GM13976 (cell line): ENCODE data around the gene RNF222.
"Not testable (repeated sequence)": the region's sequence is repeated elsewhere in the genome, so short reads cannot be mapped to it uniquely, and the experiment has no call there.

Source experiments
- DNase-seq: peaks from one replicate; pipeline ENCODE4 v3.0.0; 2012; ENCODE audit warnings: low spot score
- in situ Hi-C: fragments of 300-500 bp; cut with MboI; formaldehyde crosslinking; loops from one replicate; pipeline ENCODE4 v1.12.0; 2022; ENCODE audit warnings: low sequenced_read_pairs, mixed read lengths, inconsistent platforms; ENCODE audit not compliant: unreplicated experiment
- TF ChIP-seq, protein P1 (sequence below): IDR thresholded peaks from 2 replicates; pipeline ENCODE4 v1.5.1; 2012; ENCODE audit warnings: borderline replicate concordance, mild to moderate bottlenecking; ENCODE audit not compliant: insufficient read depth; ENCODE audit errors: extremely low read depth, missing control alignments, control extremely low read depth

The RNF222 gene

DNA sequence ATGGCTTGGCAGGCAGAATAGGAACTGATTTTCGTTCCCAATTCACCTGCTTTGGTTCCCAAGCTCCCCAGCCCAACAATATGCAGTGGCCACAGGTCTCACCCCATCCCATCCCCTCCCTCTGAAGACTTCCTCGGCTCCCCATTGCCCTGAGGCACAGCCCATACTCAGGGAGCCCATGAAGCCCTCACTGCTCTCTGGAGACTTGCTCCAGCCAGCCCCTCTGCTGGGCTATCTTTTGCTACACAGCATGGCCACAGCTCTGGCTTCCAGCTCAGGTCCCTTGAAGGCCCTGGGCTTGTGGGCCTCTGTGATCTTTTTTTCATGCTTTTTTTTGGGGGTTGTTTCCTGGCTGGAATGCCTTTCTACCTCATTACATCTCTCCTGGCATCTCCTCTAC lies 8.5 kb upstream of the RNF222 start:
- DNase-seq: no peak
- in situ Hi-C loops: loop anchor here (25.0 kb wide), 1 partner anchor 581 kb away; no protein-coding TSS in a partner anchor
- TF ChIP-seq, protein P1, sequence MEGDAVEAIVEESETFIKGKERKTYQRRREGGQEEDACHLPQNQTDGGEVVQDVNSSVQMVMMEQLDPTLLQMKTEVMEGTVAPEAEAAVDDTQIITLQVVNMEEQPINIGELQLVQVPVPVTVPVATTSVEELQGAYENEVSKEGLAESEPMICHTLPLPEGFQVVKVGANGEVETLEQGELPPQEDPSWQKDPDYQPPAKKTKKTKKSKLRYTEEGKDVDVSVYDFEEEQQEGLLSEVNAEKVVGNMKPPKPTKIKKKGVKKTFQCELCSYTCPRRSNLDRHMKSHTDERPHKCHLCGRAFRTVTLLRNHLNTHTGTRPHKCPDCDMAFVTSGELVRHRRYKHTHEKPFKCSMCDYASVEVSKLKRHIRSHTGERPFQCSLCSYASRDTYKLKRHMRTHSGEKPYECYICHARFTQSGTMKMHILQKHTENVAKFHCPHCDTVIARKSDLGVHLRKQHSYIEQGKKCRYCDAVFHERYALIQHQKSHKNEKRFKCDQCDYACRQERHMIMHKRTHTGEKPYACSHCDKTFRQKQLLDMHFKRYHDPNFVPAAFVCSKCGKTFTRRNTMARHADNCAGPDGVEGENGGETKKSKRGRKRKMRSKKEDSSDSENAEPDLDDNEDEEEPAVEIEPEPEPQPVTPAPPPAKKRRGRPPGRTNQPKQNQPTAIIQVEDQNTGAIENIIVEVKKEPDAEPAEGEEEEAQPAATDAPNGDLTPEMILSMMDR: no peak

DNA sequence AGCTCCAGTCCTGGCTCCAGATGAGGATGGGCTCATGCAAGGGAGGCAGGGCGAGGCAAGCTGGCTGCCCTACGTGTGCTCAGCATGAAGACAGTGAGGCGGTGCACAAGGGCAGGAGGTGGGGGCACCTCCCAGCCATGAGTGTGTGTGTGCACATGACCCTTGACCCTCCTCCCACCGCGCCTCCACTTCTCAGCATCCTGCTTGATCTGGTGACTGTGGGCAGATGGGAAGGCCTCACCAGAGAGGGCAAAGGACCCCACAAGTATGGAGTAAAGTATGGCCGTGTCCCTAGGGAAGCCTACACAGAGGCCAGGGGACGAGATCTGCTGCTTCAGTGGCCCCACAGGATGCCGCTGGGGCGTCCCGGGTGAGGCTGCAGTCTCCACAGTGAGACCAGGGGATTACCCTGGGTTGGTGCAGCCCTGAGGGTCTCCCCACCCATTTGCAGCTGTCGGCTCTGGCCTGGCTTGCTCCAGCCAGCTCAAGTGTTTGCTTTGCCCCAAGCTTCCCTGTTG lies 7.9 kb upstream of the RNF222 start:
- TF ChIP-seq, protein P1: no peak
- in situ Hi-C loops: loop anchor here (25.0 kb wide), 1 partner anchor 582 kb away; no protein-coding TSS in a partner anchor

DNA sequence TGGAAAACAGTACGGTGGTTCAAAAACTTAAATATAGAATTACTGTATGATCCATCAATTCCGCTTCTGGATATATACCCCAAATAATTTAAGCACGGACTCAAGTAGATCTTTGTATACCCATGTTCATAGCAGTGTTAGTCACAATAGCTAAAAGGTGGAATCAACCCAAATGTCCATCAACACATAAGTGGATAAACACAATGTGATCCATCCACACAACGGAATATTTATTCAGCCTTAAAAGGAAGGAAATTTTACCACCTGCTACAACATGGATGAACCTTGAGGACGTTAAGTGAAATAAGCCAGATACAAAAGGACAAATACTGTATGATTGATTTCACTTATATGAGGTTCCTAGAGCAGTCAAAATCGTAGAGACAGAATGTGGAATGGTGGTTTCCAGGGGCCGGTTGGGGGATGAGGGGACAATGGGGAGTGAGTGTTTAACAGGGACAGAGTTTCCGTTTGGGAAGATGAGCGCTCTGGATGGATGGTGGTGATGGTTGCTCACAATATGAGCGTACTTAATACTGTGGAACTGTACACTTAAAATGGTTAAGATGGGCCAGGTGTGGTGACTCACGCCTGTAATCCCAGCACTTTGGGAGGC lies 5.4 kb upstream of the RNF222 start:
- in situ Hi-C loops: loop anchor here (25.0 kb wide), 1 partner anchor 584 kb away; no protein-coding TSS in a partner anchor

More for the DNA sequence above, 7.9 kb upstream of the RNF222 start:
- DNase-seq: no peak

DNA sequence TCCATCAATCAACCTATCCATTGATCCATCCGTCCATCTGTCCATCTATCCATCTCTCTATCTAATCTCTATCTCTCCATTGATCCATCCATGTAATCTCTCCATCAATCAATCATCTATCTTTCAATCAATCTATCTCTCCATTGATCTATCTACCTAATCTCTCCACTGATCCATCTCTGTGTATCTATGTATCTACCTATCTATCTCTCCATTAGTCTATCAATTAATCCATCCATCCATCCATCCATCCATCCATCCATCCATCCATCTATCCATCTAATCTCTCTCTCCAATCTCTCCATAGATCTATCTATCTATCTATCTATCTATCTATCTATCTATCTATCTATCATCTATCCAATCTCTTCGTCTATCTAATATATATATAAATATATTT lies 3.5 kb upstream of the RNF222 start:
- no peak for DNase-seq
- in situ Hi-C loops: loop anchor here (25.0 kb wide), 1 partner anchor 586 kb away; no protein-coding TSS in a partner anchor
- TF ChIP-seq, protein P1: no peak

More for the DNA sequence above, 5.4 kb upstream of the RNF222 start:
- TF ChIP-seq, protein P1: no peak
- no peak for DNase-seq

DNA sequence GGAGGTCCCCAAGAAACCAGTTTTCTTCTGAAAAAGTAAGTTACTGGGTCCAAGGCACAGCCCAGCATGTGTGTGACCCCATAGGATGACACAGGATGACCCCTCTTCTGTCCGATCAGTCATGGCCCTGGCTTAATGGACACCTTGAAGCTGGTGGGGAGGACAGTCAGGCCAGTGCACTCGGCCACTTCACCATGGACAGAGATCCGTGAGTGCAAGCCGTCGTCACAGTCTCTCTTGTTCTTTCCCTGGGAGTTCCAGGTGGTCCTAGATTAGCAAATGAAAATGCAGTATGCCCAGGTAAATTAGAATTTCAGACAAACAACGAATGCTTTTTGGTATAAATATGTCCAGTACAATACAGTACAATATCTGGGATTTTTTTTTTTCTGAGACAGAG lies 1.4 kb upstream of the RNF222 start:
- in situ Hi-C loops: no loop called here
- DNase-seq: no peak
- TF ChIP-seq, protein P1: no peak

DNA sequence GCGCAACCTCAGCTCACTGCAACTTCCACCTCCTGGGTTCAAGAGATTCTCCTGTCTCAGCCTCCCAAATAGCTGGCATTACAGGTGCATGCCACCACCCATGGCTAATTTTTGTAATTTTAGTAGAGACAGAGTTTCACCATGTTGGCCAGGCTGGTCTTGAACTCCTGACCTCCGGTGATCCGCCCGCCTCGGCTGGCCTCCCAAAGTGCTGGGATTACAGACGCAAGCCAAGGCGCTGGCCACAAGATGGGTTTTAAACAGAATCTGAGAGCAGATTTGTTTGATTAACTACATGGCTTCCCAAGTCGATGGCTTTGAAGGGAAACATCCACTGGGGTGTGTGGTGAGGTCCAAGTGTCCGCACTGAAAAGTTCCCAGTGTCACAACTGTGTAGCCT lies 3.1 kb downstream of the RNF222 start:
- DNase-seq, in situ Hi-C loops: not testable (repeated sequence)

DNA sequence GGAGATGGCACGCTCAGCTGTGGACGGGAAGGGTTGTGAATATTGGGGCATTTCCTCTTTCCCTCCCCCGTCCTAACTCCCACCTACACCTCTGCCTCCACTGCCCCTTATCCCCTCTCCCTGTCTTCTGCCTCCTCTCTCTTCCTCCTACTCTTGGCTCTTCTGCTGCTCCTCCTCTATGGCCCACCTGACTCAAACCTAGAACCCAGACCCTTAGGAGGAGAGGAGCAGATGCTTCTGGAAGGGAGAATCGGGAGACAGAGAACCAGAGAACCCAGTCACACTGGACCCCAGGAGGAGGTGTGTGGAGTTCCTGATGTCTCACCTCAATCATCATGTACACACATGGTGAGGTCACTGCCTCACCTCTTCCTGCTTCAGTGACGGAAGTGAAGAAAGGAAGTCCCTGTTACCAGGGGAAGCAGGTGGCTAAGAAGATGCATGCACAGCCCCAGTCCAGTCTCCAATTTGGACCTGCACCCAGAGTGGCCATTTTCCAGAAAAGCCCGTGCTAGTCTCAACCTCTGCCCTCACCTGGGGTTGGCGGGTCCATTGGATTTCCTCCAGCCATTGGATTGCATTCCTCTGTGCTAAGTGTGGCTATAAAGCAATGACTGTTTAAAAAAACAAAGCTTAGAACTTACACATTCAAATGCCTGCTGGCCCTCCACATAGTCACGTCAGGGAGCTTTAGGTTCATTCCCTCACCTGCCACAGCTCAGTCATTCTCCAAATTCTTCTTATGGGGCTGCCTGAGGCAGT lies 4.0 kb downstream of the RNF222 start:
- in situ Hi-C loops: no loop called here
- no peak for DNase-seq
- TF ChIP-seq, protein P1: no peak
